GM08714 (cell line): ENCODE measurements around the gene ZNF407.

ENCODE experiments used
- H3K4me3 ChIP-seq: fragments of 200-500 bp; sonication (Bioruptor generic); 2 replicates; pipeline ENCODE4 v1.5.1; 2014; ENCODE audit warnings: mild to moderate bottlenecking, low read length, inconsistent platforms
- ZNF274 ChIP-seq: IDR thresholded peaks from 2 replicates; pipeline ENCODE4 v1.6.1; 2012; ENCODE audit warnings: mild to moderate bottlenecking, low read depth, low read length

ZNF407 gene

GRCh38 chr18:75045272-75045671 lies 447.6 kb downstream of the ZNF407 start:
- no peak for TF ChIP-seq ZNF274
- no peak overlapping the region for H3K4me3 ChIP-seq

DNA sequence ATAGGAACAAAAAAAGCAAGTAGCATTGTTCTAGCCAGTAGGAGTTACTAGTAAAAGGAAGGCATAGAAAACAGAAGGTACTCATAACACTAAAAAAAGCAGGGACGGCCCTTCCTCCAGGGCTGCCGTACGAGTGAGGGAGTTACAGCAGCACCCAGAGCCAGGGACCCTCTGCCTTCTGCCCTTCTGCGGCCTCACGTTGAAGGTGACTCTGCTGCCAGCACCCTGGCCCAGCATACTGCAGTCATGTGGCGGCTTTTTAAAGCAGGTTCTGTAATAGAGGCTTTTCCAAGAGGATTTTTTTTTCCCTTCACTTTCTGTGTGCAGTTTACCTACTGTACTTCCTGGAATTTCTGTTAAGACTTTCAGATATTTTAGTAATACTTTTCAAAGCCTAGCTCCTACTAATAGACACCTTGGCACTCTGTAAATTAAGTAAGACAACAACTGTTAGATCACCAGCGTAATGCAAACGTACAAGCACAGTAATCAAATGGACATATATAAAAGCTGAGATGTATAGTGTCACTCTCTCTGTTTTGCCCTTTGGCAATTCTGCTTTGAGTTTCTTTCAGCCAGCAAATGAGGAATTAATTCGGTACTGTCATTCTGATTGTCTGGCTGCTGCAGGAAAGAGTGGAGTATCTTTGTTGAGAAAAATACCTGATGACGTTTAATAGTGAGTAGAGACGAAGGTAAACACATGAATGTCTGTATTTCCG lies 449.7 kb downstream of the ZNF407 start:
- no peak overlapping the region for H3K4me3 ChIP-seq
- TF ChIP-seq ZNF274: no peak

GRCh38 chr18:75048776-75049454 lies 451.2 kb downstream of the ZNF407 start:
- no peak overlapping the region for H3K4me3 ChIP-seq
- TF ChIP-seq ZNF274: no peak

- H3K4me3 ChIP-seq: no peak overlapping the region
- TF ChIP-seq ZNF274: no peak
These were observed 451.8 kb downstream of the ZNF407 start for GRCh38 chr18:75049455-75049789.

GRCh38 chr18:75051757-75052156 lies 454.1 kb downstream of the ZNF407 start:
- H3K4me3 ChIP-seq: no peak overlapping the region
- no peak for TF ChIP-seq ZNF274

GRCh38 chr18:75052475-75052874 lies 454.8 kb downstream of the ZNF407 start:
- H3K4me3 ChIP-seq: no peak overlapping the region
- TF ChIP-seq ZNF274: no peak

- TF ChIP-seq ZNF274: no peak
- H3K4me3 ChIP-seq: no peak overlapping the region
These were observed 455.5 kb downstream of the ZNF407 start for GRCh38 chr18:75053028-75053629.

DNA sequence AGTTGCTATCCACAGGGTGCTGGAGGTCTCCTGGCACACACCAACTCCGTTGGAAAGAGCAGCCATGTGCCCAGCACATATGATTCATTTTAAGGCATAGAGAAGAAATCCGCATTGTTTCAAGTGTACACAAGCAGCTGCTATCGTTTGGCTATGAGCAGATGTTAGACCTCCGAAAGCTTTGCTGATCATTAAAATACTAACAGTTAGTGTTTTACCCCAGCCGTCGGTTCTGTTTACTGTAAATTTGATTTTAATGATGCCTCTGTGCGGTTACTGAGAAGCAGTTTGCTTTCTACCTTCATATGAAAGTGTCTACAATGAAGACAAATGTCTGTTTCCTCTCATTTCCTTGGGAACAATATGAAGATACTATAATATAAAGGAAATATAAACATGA lies 456.4 kb downstream of the ZNF407 start:
- no peak for TF ChIP-seq ZNF274
- no peak overlapping the region for H3K4me3 ChIP-seq

- no peak for TF ChIP-seq ZNF274
- H3K4me3 ChIP-seq: no peak overlapping the region
These were observed 456.9 kb downstream of the ZNF407 start for GRCh38 chr18:75054611-75055010.

GRCh38 chr18:75057169-75057960 lies 459.7 kb downstream of the ZNF407 start:
- no peak for TF ChIP-seq ZNF274
- H3K4me3 ChIP-seq: no peak overlapping the region

GRCh38 chr18:75060185-75060584 lies 462.5 kb downstream of the ZNF407 start:
- H3K4me3 ChIP-seq: no peak overlapping the region
- no peak for TF ChIP-seq ZNF274

DNA sequence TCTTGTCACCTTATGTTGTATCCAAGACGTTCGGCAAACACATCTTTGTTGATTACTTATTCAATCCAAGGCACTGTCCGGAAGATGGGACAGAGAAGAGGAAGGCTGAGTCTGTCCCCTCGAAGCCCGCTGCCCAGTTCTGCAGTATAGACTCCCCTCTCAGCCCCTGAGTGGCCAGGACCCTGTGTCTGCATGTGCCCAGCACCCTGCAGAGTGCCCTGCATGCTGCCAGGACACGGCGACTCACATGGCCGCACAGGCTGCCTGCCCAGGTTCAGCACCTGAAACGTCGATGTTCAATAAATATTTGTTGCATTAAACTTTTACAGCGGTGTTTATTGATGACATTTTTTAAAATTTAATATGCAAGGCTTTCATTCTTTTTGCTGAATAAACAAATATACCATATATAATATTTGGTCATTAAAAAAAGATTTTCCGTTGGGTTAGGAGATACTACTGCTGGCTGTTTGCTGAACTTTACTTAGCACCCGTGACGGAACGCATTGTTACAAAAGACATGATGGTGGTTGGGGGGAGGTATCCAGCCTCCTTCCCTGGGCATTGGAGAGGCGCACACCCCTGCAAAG lies 464.7 kb downstream of the ZNF407 start:
- H3K4me3 ChIP-seq: no peak overlapping the region
- no peak for TF ChIP-seq ZNF274

DNA sequence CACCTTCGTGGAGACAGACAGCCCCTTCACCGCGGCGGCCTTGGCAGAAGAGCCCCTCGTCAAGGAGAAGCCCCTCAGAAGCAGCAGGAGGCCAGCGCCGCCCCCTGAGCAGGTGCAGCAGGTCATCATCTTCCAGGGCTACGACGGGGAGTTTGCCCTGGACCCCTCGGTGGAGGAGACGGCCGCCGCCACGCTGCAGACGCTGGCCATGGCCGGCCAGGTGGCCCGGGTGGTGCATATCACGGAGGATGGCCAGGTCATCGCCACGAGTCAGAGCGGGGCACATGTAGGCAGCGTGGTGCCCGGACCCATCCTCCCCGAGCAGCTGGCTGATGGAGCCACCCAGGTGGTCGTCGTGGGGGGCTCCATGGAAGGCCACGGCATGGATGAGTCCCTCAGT lies 465.5 kb downstream of the ZNF407 start:
- no peak for TF ChIP-seq ZNF274

More for the DNA sequence above, 465.5 kb downstream of the ZNF407 start:
- H3K4me3 ChIP-seq: no peak overlapping the region
